H9 (cell line): ENCODE results near the gene LIMS2. TPM values are rescaled to one million over a fixed set of nuclear protein-coding genes. Genes with fewer than 3 reads are reported as not detected.

Source experiments
- DNase-seq: peaks from one replicate; pipeline ENCODE4 v3.0.0-alpha.2; 2017
- H2AFZ ChIP-seq: one replicate; pipeline ENCODE4 v1.6.1; 2013; ENCODE audit warnings: mild to moderate bottlenecking, low read length, control low read depth, moderate library complexity
- H2AK5ac ChIP-seq: 2 replicates; pipeline ENCODE4 v1.6.1; 2013; ENCODE audit warnings: low read length, control low read depth, mixed read lengths; ENCODE audit not compliant: insufficient read length
- H2BK120ac ChIP-seq: one replicate; pipeline ENCODE4 v1.6.1; 2013; ENCODE audit warnings: low read depth, mild to moderate bottlenecking, low read length, control low read depth, inconsistent platforms; ENCODE audit not compliant: poor library complexity, severe bottlenecking
- H2BK12ac ChIP-seq: 2 replicates; pipeline ENCODE4 v1.6.1; 2013; ENCODE audit warnings: low read length, control low read depth, mixed read lengths, low read depth; ENCODE audit not compliant: insufficient read length
- H2BK15ac ChIP-seq: 2 replicates; pipeline ENCODE4 v1.6.1; 2013; ENCODE audit warnings: low read depth, low read length, control low read depth
- H2BK20ac ChIP-seq: one replicate; pipeline ENCODE4 v1.6.1; 2013; ENCODE audit warnings: low read depth, mild to moderate bottlenecking, low read length, control low read depth, inconsistent platforms; ENCODE audit not compliant: poor library complexity, severe bottlenecking
- H2BK5ac ChIP-seq: 2 replicates; pipeline ENCODE4 v1.6.1; 2013; ENCODE audit warnings: low read length, control low read depth, mixed read lengths; ENCODE audit not compliant: insufficient read length
- H3K14ac ChIP-seq: 2 replicates; pipeline ENCODE4 v1.6.1; 2013; ENCODE audit warnings: low read length, control low read depth; ENCODE audit not compliant: insufficient read depth
- H3K18ac ChIP-seq: 2 replicates; pipeline ENCODE4 v1.6.1; 2013; ENCODE audit warnings: low read depth, mild to moderate bottlenecking, mixed read lengths, low read length, control low read depth; ENCODE audit not compliant: insufficient read length
- H3K23ac ChIP-seq: 2 replicates; pipeline ENCODE4 v1.6.1; 2013; ENCODE audit warnings: low read length, control low read depth, mixed read lengths, low read depth; ENCODE audit not compliant: insufficient read length
- H3K23me2 ChIP-seq: 2 replicates; pipeline ENCODE4 v1.6.1; 2013; ENCODE audit warnings: low read depth, mild to moderate bottlenecking, mixed read lengths, low read length, control low read depth; ENCODE audit not compliant: insufficient read length, poor library complexity, severe bottlenecking
- H3K27ac ChIP-seq: 2 replicates; pipeline ENCODE4 v1.5.1; 2013; ENCODE audit warnings: low read length, control low read depth, mixed read lengths, low read depth; ENCODE audit not compliant: insufficient read length
- H3K27me3 ChIP-seq: 2 replicates; pipeline ENCODE4 v1.6.1; 2013; ENCODE audit warnings: low read length, control low read depth, inconsistent platforms; ENCODE audit not compliant: insufficient read depth
- H3K4ac ChIP-seq: 2 replicates; pipeline ENCODE4 v1.6.1; 2013; ENCODE audit warnings: low read depth, mild to moderate bottlenecking, control low read depth, inconsistent platforms, low read length, moderate library complexity
- H3K4me1 ChIP-seq: 2 replicates; pipeline ENCODE4 v1.6.1; 2013; ENCODE audit warnings: low read length, control low read depth, inconsistent platforms; ENCODE audit not compliant: insufficient read depth
- H3K4me2 ChIP-seq: 2 replicates; pipeline ENCODE4 v1.6.1; 2013; ENCODE audit warnings: low read length, control low read depth, mixed read lengths; ENCODE audit not compliant: insufficient read length, insufficient read depth
- H3K56ac ChIP-seq: 2 replicates; pipeline ENCODE4 v1.6.1; 2013; ENCODE audit warnings: low read depth, mild to moderate bottlenecking, mixed read lengths, low read length, control low read depth; ENCODE audit not compliant: insufficient read length
- H3K79me1 ChIP-seq: 2 replicates; pipeline ENCODE4 v1.6.1; 2013; ENCODE audit warnings: low read depth, mild to moderate bottlenecking, moderate library complexity, low read length, control low read depth, inconsistent platforms; ENCODE audit not compliant: insufficient read depth, poor library complexity, severe bottlenecking
- H3K79me2 ChIP-seq: 2 replicates; pipeline ENCODE4 v1.6.1; 2013; ENCODE audit warnings: low read length, control low read depth, inconsistent platforms; ENCODE audit not compliant: insufficient read depth
- H3K9ac ChIP-seq: 2 replicates; pipeline ENCODE4 v1.6.1; 2013; ENCODE audit warnings: low read length, control low read depth, mixed read lengths; ENCODE audit not compliant: insufficient read length; ENCODE audit errors: extremely low read depth
- H3K9me3 ChIP-seq: one replicate; pipeline ENCODE4 v1.6.1; 2013; ENCODE audit warnings: low read depth, low read length, inconsistent platforms; ENCODE audit not compliant: control insufficient read depth
- H3T11ph ChIP-seq: one replicate; pipeline ENCODE4 v1.6.1; 2013; ENCODE audit warnings: mild to moderate bottlenecking, low read length, control low read depth, inconsistent platforms
- H4K20me1 ChIP-seq: one replicate; pipeline ENCODE4 v1.6.1; 2013; ENCODE audit not compliant: control insufficient read depth, insufficient read length, insufficient read depth
- H4K5ac ChIP-seq: 2 replicates; pipeline ENCODE4 v1.6.1; 2013; ENCODE audit warnings: low read depth, mild to moderate bottlenecking, mixed read lengths, low read length, control low read depth; ENCODE audit not compliant: insufficient read length
- H4K8ac ChIP-seq: replicated peaks from 2 replicates; pipeline ENCODE4 v1.6.1; 2013; ENCODE audit warnings: low read length, control low read depth, mixed read lengths, low read depth; ENCODE audit not compliant: insufficient read length
- H4K91ac ChIP-seq: 2 replicates; pipeline ENCODE4 v1.6.1; 2013; ENCODE audit warnings: low read depth, mild to moderate bottlenecking, moderate library complexity, mixed read lengths, low read length, control low read depth; ENCODE audit not compliant: insufficient read length
- H3K27ac Mint-ChIP-seq, 3 experiments: 2 replicates in 2 of 3; 3 replicates in 1 of 3; pipeline ENCODE4 v1.8.0; 2020 to 2021; ENCODE audit warnings: mixed read lengths in 3 of 3, mild to moderate bottlenecking in 1 of 3, moderate library complexity in 1 of 3
- H3K27me3 Mint-ChIP-seq: 2 replicates; pipeline ENCODE4 v1.8.0; 2021; ENCODE audit warnings: low read depth, mild to moderate bottlenecking, moderate library complexity, mixed read lengths
- H3K36me3 Mint-ChIP-seq, 3 experiments: 2 replicates in 2 of 3; 3 replicates in 1 of 3; pipeline ENCODE4 v1.8.0; 2020 to 2021; ENCODE audit warnings: low read depth in 3 of 3, mixed read lengths in 3 of 3; ENCODE audit not compliant: insufficient read depth in 1 of 3
- H3K4me1 Mint-ChIP-seq, 2 experiments: 2 replicates each; pipeline ENCODE4 v1.8.0; 2020; ENCODE audit warnings: mixed read lengths in 2 of 2
- H3K4me3 Mint-ChIP-seq, 2 experiments: 2 replicates in 1 of 2; 3 replicates in 1 of 2; pipeline ENCODE4 v1.8.0; 2020 to 2021; ENCODE audit warnings: mild to moderate bottlenecking in 2 of 2, mixed read lengths in 2 of 2, moderate library complexity in 1 of 2
- H3K9me3 Mint-ChIP-seq, 2 experiments: 2 replicates in 1 of 2; 3 replicates in 1 of 2; pipeline ENCODE4 v1.8.0; 2020; ENCODE audit warnings: mild to moderate bottlenecking in 2 of 2, mixed read lengths in 2 of 2, moderate library complexity in 1 of 2
- CTCF ChIP-seq: fragments of 200-600 bp; sonication (generic); conservative IDR thresholded peaks from 3 replicates; pipeline ENCODE4 v1.8.0; 2021; ENCODE audit warnings: antibody characterized with exemption, mild to moderate bottlenecking
- WGBS: extraction: QIAGEN DNeasy Blood & Tissue Kit; methylation state at CpG from one replicate; pipeline ENCODE4 v1.1.7; 2013; ENCODE audit warnings: missing lambda C conversion rate, low lambda C conversion rate, mixed read lengths; ENCODE audit not compliant: insufficient read length; ENCODE audit errors: extremely low coverage; 5-methylcytosine and 5-hydroxymethylcytosine counted together
- total RNA-seq: library from RNA; stranded (reverse); gene quantifications from 2 replicates; pipeline ENCODE4 v1.2.1, GENCODE V29; 2021

LIMS2 gene
- total RNA-seq, 1 experiment from 2014 or later: 5.9 TPM

DNA sequence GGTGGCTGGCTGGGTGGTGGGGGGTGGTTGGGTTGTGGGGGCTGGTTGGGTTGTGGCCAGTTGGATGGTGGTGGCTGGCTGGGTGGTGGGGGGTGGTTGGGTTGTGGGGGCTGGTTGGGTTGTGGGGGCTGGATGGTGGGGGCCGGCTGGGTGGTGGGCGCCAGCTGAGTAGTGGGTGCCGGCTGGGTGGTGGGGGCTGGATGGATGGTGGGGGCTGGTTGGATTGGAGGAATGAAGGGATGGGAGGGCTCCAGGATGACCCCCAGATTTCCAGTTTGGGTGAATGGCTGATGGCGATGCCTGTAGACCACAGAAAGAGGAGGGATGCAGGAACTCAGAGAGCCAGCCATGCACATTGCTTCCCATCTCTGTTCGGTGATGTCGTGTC, 56.1 kb downstream of the LIMS2 start:
- Histone ChIP-seq H3K23me2 (no peaks in the 10 kb centered on the region), H2AFZ (no peak overlapping the region), H3K79me1 (no peaks in the 10 kb centered on the region), H3K14ac (no peak overlapping the region), H4K5ac (no peak overlapping the region), H2BK120ac (no peak overlapping the region), H3K9me3 (no peaks in the 10 kb centered on the region), H4K91ac (no peak overlapping the region), H2BK12ac (no peak overlapping the region), H3K4me1 (no peaks in the 10 kb centered on the region), H3K9ac (no peak overlapping the region), H3K18ac (no peak overlapping the region), H3T11ph (no peak overlapping the region), H4K8ac (no peak overlapping the region), H3K4me2 (no peak overlapping the region), H3K56ac (no peak overlapping the region), H3K4ac (no peak overlapping the region), H2BK20ac (no peak overlapping the region), H3K27me3 (no peaks in the 10 kb centered on the region), H2BK5ac (no peak overlapping the region), H3K23ac (no peak overlapping the region), H3K79me2 (no peaks in the 10 kb centered on the region), H3K27ac (no peak overlapping the region), H2BK15ac (no peak overlapping the region), H2AK5ac (no peak overlapping the region), H4K20me1 (no peaks in the 10 kb centered on the region)
- Mint-ChIP-seq H3K9me3 (no peaks in the 10 kb centered on the region), H3K4me1 (no peaks in the 10 kb centered on the region), H3K4me3 (no peak overlapping the region), H3K36me3 (no peaks in the 10 kb centered on the region; a peak in 1 of 7 replicates), H3K27ac (no peak overlapping the region), H3K27me3 (peaks cover 7% of the 10 kb centered on the region)
- no peak for TF ChIP-seq CTCF
- no CpG with 5 or more reads among the region's 6 CpGs for WGBS
- DNase-seq: no peak
